SJCRH30 (cell line): ENCODE measurements around the gene GPR18. TPM values are rescaled to one million over a fixed set of nuclear protein-coding genes. Genes with fewer than 3 reads are reported as not detected.
"Not testable (repeated sequence)": the region's sequence is repeated elsewhere in the genome, so short reads cannot be mapped to it uniquely, and the experiment has no call there.

ENCODE experiments used
- DNase-seq, 2 experiments: peaks; one replicate each; pipeline ENCODE4 v3.0.0-alpha.2; 2015 to 2020
- H3K27ac ChIP-seq: fragments of 250-450 bp; sonication (Bioruptor Pico); 2 replicates; pipeline ENCODE4 v1.5.1; 2020; ENCODE audit warnings: mild to moderate bottlenecking, moderate library complexity
- H3K27me3 ChIP-seq: fragments of 250-450 bp; sonication (Bioruptor Pico); 2 replicates; pipeline ENCODE4 v1.5.1; 2020; ENCODE audit warnings: mild to moderate bottlenecking, moderate library complexity
- H3K36me3 ChIP-seq: fragments of 250-450 bp; sonication (Bioruptor Pico); 2 replicates; pipeline ENCODE4 v1.5.1; 2020; ENCODE audit warnings: mild to moderate bottlenecking, moderate library complexity
- H3K4me1 ChIP-seq: fragments of 250-450 bp; sonication (Bioruptor Pico); 2 replicates; pipeline ENCODE4 v1.5.1; 2020; ENCODE audit warnings: mild to moderate bottlenecking, moderate library complexity
- H3K4me3 ChIP-seq: fragments of 250-450 bp; sonication (Bioruptor Pico); 2 replicates; pipeline ENCODE4 v1.5.1; 2020; ENCODE audit warnings: mild to moderate bottlenecking, moderate library complexity
- H3K9me3 ChIP-seq: fragments of 250-450 bp; sonication (Bioruptor Pico); replicated peaks from 2 replicates; pipeline ENCODE4 v1.5.1; 2020; ENCODE audit warnings: mild to moderate bottlenecking, moderate library complexity
- total RNA-seq: library from RNA; depleted of rRNA; stranded (reverse); fragments of >200 nt; shearing (Covaris generic); gene quantifications from 2 replicates; pipeline ENCODE4 v1.2.3, GENCODE V29; 2014

Gene GPR18
- total RNA-seq, 1 experiment from 2014 or later, result not detected

DNA sequence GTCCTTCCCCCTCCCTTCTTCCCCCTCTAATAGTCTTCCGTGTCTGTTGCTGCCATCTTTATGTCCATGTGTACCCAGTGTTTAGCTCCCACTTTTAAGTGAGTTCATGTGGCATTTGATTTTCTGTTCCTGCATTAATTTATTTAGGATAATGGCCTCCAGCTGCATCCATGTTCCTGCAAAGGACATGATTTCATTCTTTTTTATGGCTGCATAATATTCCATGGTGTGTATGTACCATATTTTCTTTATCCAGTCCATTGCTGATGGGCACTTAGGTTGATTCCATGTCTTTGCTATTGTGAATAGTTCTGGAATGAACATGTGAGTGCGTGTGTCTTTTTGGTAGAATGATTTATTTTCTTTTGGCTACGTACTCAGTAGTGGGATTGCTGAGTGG, 9.0 kb downstream of the GPR18 start:
- H3K4me3 ChIP-seq, H3K4me1 ChIP-seq, DNase-seq, H3K27me3 ChIP-seq, H3K27ac ChIP-seq, H3K9me3 ChIP-seq: not testable (repeated sequence)
- peaks cover 19% of the 10 kb centered on the region for H3K36me3 ChIP-seq

DNA sequence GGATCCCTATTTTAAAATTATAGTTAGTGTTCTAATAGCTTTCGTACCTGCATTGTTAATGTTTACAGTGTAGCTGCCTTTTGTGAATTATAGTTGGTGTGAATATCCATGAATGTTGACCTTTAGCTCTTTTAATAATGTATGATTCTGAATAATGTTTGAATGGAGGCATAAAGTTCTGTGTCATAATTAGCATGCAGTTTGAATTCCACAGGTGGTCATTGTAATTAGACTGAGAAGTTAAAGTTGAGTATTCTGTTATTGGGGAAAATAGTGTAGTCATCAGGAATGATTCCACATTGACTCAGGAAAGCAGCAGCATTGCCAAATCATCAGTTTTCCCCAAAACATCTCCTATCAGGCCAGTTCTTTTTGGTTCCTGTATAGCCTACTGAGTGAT, 12.1 kb downstream of the GPR18 start:
- H3K9me3 ChIP-seq, result 0 out of 2 replicates have a peak, but pooled peaks cover 3% of the 10 kb centered on the region
- H3K36me3 ChIP-seq, result peaks cover 26% of the 10 kb centered on the region
- no peak overlapping the region for H3K4me3 ChIP-seq
- no peak for DNase-seq
- H3K27ac ChIP-seq, result no peak overlapping the region
- H3K27me3 ChIP-seq, result no peaks in the 10 kb centered on the region
- H3K4me1 ChIP-seq, result no peaks in the 10 kb centered on the region

GRCh38 chr13:99237981-99238662, 20.1 kb downstream of the GPR18 start:
- no peaks in the 10 kb centered on the region for H3K27me3 ChIP-seq
- no peak overlapping the region for H3K27ac ChIP-seq
- H3K36me3 ChIP-seq, result peaks cover 17% of the 10 kb centered on the region
- no peaks in the 10 kb centered on the region for H3K4me1 ChIP-seq
- DNase-seq, result no peak
- no peaks in the 10 kb centered on the region for H3K9me3 ChIP-seq
- no peak overlapping the region for H3K4me3 ChIP-seq

GRCh38 chr13:99231721-99232120, 26.5 kb downstream of the GPR18 start:
- Histone ChIP-seq H3K36me3 (peaks cover 7% of the 10 kb centered on the region; the same call in 1 of the 2 replicates), H3K27ac (no peak overlapping the region), H3K9me3 (no peaks in the 10 kb centered on the region), H3K27me3 (no peaks in the 10 kb centered on the region), H3K4me3 (no peak overlapping the region), H3K4me1 (peaks cover 9% of the 10 kb centered on the region; the same call in 1 of the 2 replicates)
- DNase-seq, result no peak

DNA sequence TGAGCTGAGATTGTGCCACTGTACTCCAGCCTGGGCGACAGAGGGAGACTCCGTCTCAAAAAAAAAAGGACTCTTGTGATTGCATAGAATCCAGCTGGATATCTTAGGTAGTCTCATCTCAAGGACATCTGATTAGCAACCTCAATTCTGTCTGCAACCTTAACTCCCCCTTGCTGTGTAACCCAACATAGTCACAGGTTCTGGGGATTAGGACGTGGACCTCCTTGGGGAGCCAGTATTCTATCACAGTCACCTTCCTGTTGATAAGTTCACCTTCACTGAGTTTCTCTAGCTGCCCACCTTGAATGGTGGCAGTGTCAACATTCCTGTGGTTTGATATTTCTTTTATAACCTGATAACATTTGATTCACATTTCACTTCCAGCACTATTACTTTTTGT, 27.2 kb downstream of the GPR18 start:
- Histone ChIP-seq H3K36me3 (peaks cover 7% of the 10 kb centered on the region; the same call in 1 of the 2 replicates), H3K4me1 (peaks cover 9% of the 10 kb centered on the region; the same call in 1 of the 2 replicates), H3K27ac (no peak overlapping the region), H3K4me3 (no peak overlapping the region), H3K9me3 (no peaks in the 10 kb centered on the region), H3K27me3 (no peaks in the 10 kb centered on the region)
- no peak for DNase-seq

DNA sequence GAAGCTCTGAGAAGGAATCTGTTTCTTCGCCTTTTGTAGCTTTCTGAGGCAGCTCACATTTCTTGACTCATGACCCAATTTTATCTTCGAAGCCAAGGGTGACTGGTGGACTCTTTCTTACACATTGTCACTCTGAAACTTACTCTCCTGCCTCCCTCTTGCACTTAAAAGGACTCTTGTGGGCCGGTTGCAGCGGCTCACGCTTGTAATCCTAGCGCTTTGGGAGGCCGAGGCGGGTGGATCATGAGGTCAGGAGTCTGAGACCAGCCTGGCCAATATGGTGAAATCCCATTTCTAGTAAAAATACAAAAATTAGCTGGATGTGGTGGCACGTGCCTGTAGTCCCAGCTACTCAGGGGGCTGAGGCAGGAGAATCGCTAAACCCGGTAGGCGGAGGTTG, 27.6 kb downstream of the GPR18 start:
- not testable (repeated sequence) for H3K27ac ChIP-seq, H3K27me3 ChIP-seq, H3K36me3 ChIP-seq, H3K9me3 ChIP-seq, H3K4me1 ChIP-seq, H3K4me3 ChIP-seq, DNase-seq

DNA sequence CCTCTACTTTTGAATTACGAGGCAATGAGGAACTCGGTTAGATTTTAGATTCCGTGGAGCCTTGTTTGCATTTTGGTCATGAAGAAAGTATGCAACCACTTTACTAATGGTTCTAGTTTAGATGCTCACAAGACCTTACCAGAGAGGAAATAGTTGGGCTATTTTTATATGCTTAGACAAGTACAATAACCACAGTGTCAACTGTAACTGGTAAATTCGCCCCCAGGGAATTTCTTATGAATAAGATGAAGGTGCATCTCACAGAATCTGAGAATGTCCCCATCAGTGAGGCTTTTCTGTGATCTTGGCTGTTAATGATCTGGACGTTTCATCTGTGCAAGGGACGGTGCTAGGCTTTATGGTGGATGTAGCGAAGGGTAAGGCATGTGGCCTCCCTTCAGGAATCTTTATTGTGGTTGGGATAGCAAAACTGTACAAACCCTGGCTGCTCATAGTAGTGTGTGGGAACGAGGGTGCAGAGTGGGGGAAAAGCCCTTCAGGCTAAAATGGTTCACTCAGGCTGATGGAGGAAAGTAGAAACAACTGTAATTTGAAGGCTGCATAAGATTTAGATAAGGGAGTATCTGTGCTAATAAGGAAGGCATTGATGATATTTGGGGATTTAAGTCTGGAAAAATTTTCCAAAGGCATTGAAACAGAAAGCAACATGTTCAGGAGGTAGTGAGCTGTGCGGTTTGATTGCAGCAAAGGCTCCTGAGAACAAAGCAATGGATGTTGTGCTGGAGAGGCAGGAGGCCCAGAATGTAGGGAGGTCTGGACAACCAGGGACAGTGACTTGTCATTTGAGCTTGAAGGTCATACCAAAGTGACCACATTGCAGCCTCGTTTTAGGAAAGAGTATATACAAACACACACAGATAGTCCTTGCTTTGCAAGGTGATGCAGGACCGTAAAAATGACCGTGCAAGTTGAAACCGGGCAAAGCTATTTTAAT, 29.2 kb downstream of the GPR18 start:
- Histone ChIP-seq H3K36me3 (peaks cover 7% of the 10 kb centered on the region), H3K9me3 (no peaks in the 10 kb centered on the region), H3K4me3 (no peak overlapping the region), H3K27me3 (no peaks in the 10 kb centered on the region), H3K4me1 (peaks cover 9% of the 10 kb centered on the region; the same call in 1 of the 2 replicates), H3K27ac (no peak overlapping the region)
- DNase-seq, result peak; percentile 10 to 14

DNA sequence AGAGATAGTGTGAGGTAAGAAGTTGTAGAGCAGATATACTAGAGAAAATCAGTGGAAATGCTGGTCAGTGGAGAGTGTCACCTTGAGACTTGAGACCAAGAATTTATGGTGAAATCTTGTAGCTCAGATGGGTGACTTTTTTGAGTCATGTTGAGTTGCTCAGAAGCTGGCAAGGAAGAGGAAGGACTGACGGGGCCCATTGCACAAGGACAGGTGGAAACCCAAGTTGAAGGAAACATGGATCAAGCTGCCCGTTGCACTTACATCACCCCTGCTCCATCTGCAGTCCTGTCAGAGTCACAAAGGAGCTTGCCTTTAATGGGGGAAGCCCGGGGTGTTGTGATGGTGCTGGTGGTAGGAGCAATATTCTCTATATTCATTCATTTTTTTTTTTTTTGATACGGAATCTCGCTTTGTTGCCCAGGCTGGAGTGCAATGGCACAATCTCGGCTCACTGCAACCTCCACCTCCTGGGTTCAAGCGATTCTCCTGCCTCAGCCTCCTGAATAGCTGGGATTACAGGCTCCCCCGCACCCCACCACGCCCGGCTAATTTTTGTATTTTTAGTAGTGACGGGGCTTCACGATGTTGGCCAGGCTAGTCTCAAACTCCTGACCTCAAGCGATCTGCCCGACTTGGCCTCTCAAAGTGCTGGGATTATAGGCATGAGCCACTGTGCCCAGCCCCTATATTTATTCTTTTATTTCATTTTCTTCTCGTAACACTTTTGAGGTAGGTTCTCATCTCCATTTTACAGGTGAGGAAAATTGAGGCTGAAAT, 30.1 kb downstream of the GPR18 start:
- H3K9me3 ChIP-seq, result peaks cover 1% of the 10 kb centered on the region; the same call in 1 of the 2 replicates
- H3K36me3 ChIP-seq, result peaks cover 7% of the 10 kb centered on the region
- H3K4me3 ChIP-seq, result no peak overlapping the region
- DNase-seq, result no peak
- H3K4me1 ChIP-seq, result peaks cover 9% of the 10 kb centered on the region; the same call in 1 of the 2 replicates
- no peaks in the 10 kb centered on the region for H3K27me3 ChIP-seq
- H3K27ac ChIP-seq, result no peak overlapping the region

GRCh38 chr13:99227331-99227900, 30.8 kb downstream of the GPR18 start:
- Histone ChIP-seq H3K4me1 (peaks cover 9% of the 10 kb centered on the region; the same call in 1 of the 2 replicates), H3K4me3 (no peak overlapping the region), H3K27me3 (no peaks in the 10 kb centered on the region), H3K36me3 (peaks cover 7% of the 10 kb centered on the region), H3K27ac (no peak overlapping the region), H3K9me3 (peaks cover 8% of the 10 kb centered on the region; the same call in 1 of the 2 replicates)
- no peak for DNase-seq

DNA sequence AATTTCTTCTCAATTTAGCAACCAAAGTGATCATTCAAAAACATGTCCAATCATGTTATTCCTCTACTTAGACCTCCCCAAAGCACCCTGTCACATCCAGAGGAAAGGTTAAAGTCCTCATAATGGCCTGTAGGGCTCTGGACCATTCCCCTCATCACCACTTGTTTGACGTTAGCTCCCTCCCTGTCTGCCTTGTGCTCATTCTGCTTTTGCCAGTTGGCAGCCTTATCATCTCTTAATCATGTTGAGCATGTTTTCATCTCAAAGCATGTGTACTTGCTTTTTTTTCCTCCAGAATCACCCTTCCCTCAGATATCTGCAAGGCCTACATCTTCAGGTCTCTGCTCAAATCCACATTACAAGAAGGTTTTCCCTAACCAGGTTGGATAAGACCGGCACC, 31.7 kb downstream of the GPR18 start:
- DNase-seq, result no peak
- H3K27ac ChIP-seq, result no peak overlapping the region
- peaks cover 9% of the 10 kb centered on the region; the same call in 1 of the 2 replicates for H3K4me1 ChIP-seq
- no peaks in the 10 kb centered on the region for H3K27me3 ChIP-seq
- H3K36me3 ChIP-seq, result peaks cover 3% of the 10 kb centered on the region
- H3K9me3 ChIP-seq, result peaks cover 9% of the 10 kb centered on the region; the same call in 1 of the 2 replicates
- H3K4me3 ChIP-seq, result no peak overlapping the region

- Histone ChIP-seq H3K9me3 (peaks cover 9% of the 10 kb centered on the region; the same call in 1 of the 2 replicates), H3K27ac (no peak overlapping the region), H3K36me3 (peaks cover 2% of the 10 kb centered on the region; the same call in 1 of the 2 replicates), H3K4me3 (no peak overlapping the region), H3K4me1 (peaks cover 9% of the 10 kb centered on the region; the same call in 1 of the 2 replicates), H3K27me3 (no peaks in the 10 kb centered on the region)
- no peak for DNase-seq
These were observed 33.1 kb downstream of the GPR18 start for GRCh38 chr13:99225078-99225477.

DNA sequence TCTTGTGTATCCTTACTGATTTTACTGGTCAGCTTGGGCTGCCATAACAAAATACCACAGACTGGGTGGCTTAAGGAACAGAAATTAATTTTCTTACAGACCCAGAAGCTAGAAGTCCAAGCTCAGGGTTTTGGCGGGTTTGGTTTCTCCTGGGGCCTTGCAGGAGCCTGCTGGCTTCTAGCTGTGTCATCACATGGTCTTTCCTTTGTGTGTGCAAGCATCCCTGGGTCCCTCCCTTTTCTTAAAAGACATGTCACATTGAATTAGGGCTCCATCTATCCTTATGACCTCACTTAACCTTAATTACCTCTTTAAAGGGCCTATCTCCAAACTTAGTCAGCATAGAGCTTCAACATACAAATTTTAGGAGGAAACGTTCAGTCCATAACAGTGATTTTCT, 34.2 kb downstream of the GPR18 start:
- DNase-seq, result no peak
- H3K27ac ChIP-seq, result no peak overlapping the region

GRCh38 chr13:99223587-99223986, 34.6 kb downstream of the GPR18 start:
- no peaks in the 10 kb centered on the region for H3K27me3 ChIP-seq
- peaks cover 9% of the 10 kb centered on the region; the same call in 1 of the 2 replicates for H3K9me3 ChIP-seq
- peaks cover 4% of the 10 kb centered on the region; the same call in 1 of the 2 replicates for H3K4me1 ChIP-seq
- DNase-seq, result no peak
- H3K4me3 ChIP-seq, result no peak overlapping the region
- no peak overlapping the region for H3K27ac ChIP-seq
- peaks cover 2% of the 10 kb centered on the region; the same call in 1 of the 2 replicates for H3K36me3 ChIP-seq

More for the DNA sequence above, 34.2 kb downstream of the GPR18 start:
- peaks cover 2% of the 10 kb centered on the region; the same call in 1 of the 2 replicates for H3K36me3 ChIP-seq
- no peak overlapping the region for H3K4me3 ChIP-seq
- H3K9me3 ChIP-seq, result peaks cover 9% of the 10 kb centered on the region; the same call in 1 of the 2 replicates
- peaks cover 6% of the 10 kb centered on the region; the same call in 1 of the 2 replicates for H3K4me1 ChIP-seq
- no peaks in the 10 kb centered on the region for H3K27me3 ChIP-seq
